ENCODE measurements around the gene UNK. TPM values are rescaled to one million over a fixed set of nuclear protein-coding genes. Genes with fewer than 3 reads are reported as not detected.
A peak's percentile ranks its signal among the peaks of the same experiment; 100 is the strongest.

Gene UNK
- total RNA-seq, 4 donors from 2014 or later: 6.9 to 69.7 (median 45.5) TPM

DNA sequence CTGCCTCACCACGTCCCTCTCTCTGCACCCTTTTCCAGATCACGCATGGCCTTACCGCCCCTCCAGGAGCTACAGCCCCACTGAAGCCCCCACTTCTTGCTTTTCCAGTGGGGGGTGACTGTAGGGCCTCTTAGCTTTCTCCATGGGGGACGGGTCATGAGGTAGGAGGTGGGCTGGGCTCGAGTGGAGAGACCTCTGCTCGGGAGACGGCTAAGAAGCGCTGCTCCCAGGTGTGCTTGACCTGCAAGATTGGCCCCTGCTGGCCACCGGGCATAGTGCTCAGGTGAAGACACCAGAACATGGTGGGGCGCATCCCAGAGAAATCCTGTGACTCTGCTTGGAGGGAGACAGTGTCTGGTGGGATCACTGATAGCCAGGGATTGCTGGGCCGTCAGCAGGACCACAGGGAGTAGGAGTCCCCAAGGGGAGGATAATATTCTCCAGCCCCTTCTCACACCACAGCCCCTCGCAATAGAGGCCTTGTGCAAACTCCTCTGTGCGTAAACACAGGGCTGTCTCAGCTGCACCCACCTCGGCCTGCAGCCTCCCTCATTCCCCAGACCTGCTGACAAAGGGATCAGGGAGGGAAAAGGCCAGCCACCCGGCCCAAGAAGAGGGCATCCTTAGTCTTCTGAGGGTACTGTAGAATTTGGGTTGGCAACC, 10.7 kb upstream of the UNK start:
- intact Hi-C loops (cut with DNase I; ENCODE audit: low total_unique reads): no loop called here

GRCh38 chr17:75774471-75774990, 10.1 kb upstream of the UNK start:
- TF ChIP-seq, protein P1, sequence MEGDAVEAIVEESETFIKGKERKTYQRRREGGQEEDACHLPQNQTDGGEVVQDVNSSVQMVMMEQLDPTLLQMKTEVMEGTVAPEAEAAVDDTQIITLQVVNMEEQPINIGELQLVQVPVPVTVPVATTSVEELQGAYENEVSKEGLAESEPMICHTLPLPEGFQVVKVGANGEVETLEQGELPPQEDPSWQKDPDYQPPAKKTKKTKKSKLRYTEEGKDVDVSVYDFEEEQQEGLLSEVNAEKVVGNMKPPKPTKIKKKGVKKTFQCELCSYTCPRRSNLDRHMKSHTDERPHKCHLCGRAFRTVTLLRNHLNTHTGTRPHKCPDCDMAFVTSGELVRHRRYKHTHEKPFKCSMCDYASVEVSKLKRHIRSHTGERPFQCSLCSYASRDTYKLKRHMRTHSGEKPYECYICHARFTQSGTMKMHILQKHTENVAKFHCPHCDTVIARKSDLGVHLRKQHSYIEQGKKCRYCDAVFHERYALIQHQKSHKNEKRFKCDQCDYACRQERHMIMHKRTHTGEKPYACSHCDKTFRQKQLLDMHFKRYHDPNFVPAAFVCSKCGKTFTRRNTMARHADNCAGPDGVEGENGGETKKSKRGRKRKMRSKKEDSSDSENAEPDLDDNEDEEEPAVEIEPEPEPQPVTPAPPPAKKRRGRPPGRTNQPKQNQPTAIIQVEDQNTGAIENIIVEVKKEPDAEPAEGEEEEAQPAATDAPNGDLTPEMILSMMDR (IDR thresholded peaks at IDR 0.05): no peak
- TF ChIP-seq POLR2A (IDR thresholded peaks at IDR 0.05): no peak
- intact Hi-C loops (cut with DNase I; ENCODE audit: low total_unique reads): no loop called here
- H3K4me3 ChIP-seq: no peak overlapping the region
- no peak for DNase-seq
- H3K27me3 ChIP-seq: no peaks in the 10 kb centered on the region
- H3K27ac ChIP-seq: peak overlapping the region in 1 of 2 donors; percentile 44
- peaks cover 0 to 9% of the 10 kb centered on the region in 2 donors for H3K4me1 ChIP-seq
- H3K36me3 ChIP-seq: no peaks in the 10 kb centered on the region
- H3K9me3 ChIP-seq: no peaks in the 10 kb centered on the region

More for the DNA sequence above, 10.7 kb upstream of the UNK start:
- Histone ChIP-seq H3K36me3 (no peaks in the 10 kb centered on the region), H3K4me3 (no peak overlapping the region), H3K9me3 (no peaks in the 10 kb centered on the region), H3K27ac (peak overlapping the region in 1 of 2 donors; percentile 44), H3K27me3 (no peaks in the 10 kb centered on the region), H3K4me1 (peaks cover 0 to 9% of the 10 kb centered on the region in 2 donors)
- TF ChIP-seq, protein P1 (IDR thresholded peaks at IDR 0.05): no peak
- TF ChIP-seq POLR2A (IDR thresholded peaks at IDR 0.05): no peak
- peak in 1 of 2 donors; percentile 23 for DNase-seq

- peaks cover 0 to 9% of the 10 kb centered on the region in 2 donors for H3K4me1 ChIP-seq
- peak in 1 of 2 donors; percentile 23 for DNase-seq
- H3K27ac ChIP-seq: peak overlapping the region in 1 of 2 donors; percentile 44
- no peaks in the 10 kb centered on the region for H3K9me3 ChIP-seq
- TF ChIP-seq, protein P1 (IDR thresholded peaks at IDR 0.05): no peak
- no peak for TF ChIP-seq POLR2A (IDR thresholded peaks at IDR 0.05)
- no peaks in the 10 kb centered on the region for H3K36me3 ChIP-seq
- H3K27me3 ChIP-seq: no peaks in the 10 kb centered on the region
- intact Hi-C loops (cut with DNase I; ENCODE audit: low total_unique reads): no loop called here
- no peak overlapping the region for H3K4me3 ChIP-seq
Measured at GRCh38 chr17:75774991-75775668, 9.5 kb upstream of the UNK start.

GRCh38 chr17:75776386-75777295, 8.0 kb upstream of the UNK start:
- peaks cover 0 to 9% of the 10 kb centered on the region in 2 donors for H3K4me1 ChIP-seq
- no peaks in the 10 kb centered on the region for H3K27me3 ChIP-seq
- no peaks in the 10 kb centered on the region for H3K36me3 ChIP-seq
- DNase-seq: peak in 1 of 2 donors; percentile 23
- H3K9me3 ChIP-seq: no peaks in the 10 kb centered on the region
- H3K4me3 ChIP-seq: peak overlapping the region; percentile 86 to 93
- TF ChIP-seq, protein P1 (IDR thresholded peaks at IDR 0.05): no peak
- TF ChIP-seq POLR2A (IDR thresholded peaks at IDR 0.05): no peak
- intact Hi-C loops (cut with DNase I; ENCODE audit: low total_unique reads): no loop called here
- H3K27ac ChIP-seq: peak overlapping the region in 1 of 2 donors; percentile 98
